HCEC 1CT (cell line): ENCODE results near the gene SPATA21.

Experiments used
- DNase-seq: peaks from one replicate; pipeline ENCODE4 v3.0.0-alpha.2; 2017

SPATA21 gene

DNA sequence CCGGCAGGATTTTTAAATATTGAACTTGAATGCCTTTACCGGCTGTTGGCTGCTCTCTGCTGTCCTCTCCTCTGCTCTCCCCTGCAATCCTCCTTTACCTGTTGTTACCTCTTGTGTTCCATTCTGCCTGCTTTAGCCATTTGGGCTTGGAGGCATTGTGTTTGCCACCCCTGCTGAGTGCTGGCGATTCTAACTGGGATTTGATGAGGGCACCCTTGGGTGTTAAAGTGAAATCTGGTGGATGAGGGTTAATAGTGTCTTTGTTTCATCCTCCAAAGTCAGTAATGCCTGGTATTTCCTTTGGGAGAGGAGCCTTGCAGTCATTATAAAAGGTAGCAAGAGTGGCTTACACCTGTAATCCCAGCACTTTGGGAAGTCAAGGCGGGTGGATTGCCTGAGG is 60.3 kb downstream of the SPATA21 start:
- DNase-seq, result no peak

DNA sequence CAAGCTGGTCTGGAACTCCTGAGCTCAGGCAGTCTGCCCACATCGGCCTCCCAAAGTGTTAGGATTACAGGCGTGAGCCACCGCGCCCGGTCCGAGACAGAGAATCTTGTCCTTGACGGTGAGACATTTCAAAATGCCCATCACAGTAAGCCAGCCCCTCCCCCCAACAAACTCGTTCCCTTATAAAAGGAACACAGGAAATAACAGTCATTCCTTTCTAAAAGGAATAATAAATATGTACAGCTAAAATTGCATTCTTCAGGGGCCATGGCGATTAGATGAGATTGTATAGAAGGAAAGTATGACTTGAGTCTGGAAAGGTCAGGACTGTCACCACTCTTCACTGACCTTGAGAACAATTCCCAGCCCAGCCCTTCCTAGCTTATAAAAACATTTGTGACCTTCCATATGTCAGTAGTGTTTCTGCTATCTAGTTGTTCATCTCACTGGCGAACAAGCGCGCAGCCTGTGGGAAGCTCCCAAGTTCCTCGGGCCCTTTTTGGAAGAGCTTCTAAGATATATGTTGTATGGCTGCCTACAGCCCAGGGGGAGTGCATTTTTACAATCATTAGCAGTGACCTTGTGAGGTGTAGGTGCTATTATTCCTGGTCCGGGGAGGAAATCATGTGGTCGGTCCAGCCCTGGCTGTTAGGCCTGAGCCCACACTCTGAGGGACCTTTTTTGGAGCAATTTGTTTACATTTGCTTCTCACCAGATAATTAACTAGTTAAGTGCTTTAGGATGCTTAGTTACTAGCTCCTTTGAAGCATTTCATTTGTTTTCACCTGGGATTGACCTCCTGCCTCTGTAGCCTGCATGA is 61.5 kb downstream of the SPATA21 start:
- peak; percentile 85 for DNase-seq

- no peak for DNase-seq
These were observed 63.0 kb downstream of the SPATA21 start for GRCh38 chr1:16374266-16374665.

DNA sequence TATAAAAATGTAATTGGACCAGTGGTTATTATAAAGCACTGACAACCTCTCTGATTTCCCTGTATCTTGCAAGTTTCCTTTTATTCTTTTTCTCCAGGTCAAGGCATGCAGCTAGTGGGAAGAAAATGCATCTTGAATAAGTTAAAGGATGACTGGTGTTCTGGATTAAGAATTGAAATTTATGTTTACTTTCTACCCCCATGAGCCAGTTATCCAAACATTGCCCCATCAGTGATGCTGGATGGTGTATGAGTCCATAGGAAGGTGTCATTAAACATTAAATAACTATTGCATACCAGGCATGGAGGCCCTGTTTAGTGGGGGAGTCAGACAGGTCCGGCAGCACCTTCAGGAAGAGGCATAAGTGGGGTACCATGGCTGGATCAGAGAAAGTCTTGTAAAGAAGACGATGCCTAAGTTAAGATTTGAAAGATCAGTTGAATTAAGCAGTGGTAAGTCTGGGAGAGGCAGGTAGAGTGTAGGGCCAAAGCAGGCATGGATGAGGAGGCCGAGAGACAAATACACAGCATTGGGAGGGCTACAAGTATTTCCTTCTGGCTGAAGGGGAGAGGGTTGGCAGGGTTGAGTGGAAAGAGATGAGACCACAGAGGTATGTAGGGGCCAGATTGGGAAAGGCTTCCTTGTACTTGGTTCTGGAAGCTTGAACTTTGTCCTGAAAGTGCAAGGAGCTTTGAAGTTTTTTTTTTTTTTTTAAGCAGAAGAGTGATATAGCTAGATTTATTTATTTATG is 64.5 kb downstream of the SPATA21 start:
- DNase-seq, result no peak

DNA sequence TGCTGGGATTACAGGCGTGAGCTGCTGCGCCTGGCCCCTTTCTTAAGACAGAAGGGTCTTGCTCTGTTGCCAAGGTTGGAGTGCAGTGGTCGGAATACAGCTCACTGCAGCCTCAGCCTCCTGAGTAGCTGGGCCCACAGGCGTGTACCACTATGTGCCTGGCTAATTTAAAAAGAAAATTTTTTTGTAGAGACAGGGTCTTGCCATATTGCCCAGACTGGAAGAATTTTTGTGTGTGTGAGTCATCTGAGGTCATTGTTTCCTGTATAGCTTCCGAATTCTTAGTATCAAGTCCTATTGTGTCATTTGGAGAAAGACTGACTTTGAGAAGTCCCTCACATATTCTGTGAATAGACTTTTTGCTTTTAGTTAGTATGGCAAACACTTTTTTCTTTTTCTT is 65.5 kb downstream of the SPATA21 start:
- peak; percentile 73 for DNase-seq

DNA sequence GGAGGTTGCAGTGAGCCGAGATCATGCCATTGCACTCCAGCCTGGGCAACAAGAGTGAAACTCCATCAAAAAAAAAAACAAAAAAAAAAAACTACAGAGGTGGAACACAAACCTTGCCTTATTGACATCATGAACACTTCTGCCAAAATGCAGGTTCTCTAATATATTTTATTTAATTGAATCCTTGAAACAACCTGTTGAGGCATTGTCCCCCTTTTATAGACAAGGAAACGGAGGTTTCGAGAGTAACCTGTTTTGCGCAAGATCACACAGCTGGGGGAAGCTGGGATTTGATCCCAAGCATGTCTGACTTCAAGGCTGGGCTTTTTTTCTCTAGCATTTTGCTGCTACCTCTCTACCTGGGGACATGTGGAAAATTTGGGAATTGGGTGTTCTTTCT is 67.4 kb downstream of the SPATA21 start:
- DNase-seq, result no peak

DNA sequence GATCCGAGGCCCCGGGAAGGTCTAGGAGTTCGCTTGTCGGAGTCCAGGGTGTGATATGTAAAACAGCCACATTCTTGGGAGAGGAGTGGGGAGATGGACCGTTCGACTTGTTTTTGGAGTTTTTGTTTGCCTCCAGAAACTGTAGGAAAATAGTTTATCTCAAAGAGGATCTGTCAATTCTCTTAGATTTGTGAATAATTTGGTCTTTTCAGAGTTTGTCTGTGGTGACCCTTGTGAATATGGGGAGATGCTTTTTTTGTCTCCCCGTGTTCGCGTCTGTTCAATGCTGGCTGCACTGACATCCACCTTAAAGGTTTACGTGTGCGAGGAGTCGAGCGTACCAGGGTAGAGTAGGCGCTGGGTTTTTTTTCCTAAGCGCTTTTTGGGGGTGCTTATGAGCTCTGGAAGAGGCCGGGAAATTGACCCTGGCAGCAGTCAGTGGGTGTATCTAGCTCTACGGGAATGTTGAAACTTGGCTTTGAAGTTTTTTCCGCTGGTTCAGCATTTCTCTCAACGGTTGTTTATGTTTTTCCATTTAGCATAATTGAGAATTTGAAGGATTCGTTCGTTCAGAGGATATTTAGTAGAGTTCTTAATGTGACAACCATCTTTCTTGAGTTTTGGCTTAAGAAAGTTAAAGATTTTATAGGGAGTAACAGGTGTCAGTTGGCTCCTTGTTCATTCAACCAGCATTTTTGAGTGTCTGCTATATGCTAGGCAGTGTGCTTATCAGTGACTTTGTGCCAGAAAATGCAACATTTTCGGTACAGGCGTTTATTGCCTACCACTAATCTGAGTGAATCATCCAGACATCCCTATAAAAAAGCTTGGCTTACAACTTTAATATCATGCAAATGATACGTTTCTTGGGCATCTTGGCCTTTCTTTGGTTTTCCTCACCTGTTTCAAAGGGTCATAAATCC is 69.0 kb downstream of the SPATA21 start:
- peak; percentile 36 for DNase-seq

DNA sequence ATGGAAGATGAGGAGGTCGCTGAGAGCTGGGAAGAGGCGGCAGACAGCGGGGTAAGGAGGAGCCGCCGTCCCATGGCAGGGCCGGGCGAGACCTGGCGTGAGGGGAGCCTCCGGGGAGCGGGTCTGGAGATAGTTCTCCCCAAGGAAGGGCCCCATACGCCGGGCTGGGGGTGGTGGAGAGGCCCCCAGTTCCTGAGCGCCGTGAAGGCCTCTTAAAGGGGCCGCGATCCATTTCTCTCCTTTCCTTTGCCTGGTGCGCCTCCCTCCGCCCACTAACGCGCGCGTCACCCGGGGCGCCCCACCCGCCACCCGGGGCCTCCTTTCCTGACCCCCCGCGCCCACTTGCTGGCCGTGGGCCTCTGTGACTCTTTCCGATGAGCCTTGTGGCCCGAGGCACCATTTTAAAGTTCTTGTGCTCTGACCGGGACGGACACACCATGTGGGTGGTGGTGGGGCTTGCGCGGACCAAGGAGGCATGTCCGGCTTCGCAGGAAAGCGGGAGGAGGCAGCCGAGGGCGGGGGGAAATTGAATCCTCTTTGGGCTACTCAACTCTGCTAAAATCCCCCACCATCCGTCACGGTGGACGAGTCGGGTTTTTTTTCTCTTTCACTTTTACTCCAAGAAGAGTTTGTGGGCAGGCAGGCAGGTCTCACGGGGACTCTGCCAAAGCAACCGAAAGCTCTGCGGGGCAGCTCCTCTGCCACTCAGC is 69.8 kb downstream of the SPATA21 start:
- peak; percentile 83 for DNase-seq

DNA sequence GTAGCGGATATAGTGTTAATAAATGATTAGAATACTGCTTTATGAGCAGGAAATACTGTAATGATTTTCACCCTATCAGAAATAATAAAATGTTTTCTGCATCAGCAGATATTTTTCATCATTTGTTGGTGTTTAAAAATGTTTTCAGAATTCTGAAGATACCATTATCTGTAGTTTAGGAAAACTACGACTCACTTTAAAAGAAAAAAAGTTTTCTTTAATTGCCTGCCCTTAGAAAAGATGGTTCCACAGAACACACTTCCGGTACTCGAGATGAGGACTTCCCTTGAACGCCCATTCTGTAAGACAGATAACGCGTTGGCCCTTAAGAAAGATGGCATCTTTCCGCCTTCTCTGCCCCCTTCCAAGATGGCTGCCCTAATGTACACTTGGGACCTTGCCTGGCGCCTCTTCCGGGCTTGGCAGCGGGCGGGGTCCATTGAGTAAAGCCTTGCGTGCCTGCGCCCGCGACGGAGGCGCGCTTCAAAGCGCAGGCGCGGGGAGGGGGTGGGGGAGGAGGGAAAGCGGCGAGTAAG is 70.4 kb downstream of the SPATA21 start, which contains the start of gene SZRD1:
Gene SZRD1, plus strand, starts transcription at position 521 of the 536 bp plus-strand sequence. CDS start 16 bp downstream, outside the sequence.
- peak; percentile 100 for DNase-seq

DNA sequence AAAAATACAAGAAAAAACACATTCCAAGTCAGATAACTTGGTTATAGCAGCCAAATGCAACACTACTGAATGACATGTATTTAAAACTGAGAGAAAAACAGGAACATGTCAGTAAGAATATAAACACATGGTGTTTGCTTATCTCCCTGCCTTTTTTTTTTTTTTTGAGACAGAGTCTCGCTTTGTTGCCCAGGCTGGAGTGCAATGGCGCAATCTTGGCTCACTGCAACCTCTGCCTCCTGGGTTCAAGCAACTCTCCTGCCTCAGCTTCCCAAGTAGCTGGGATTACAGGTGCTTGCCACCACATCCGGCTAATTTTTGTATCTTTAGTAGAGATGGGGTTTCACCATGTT is 72.1 kb downstream of the SPATA21 start:
- peak; percentile 41 for DNase-seq

- DNase-seq, result no peak
These were observed 80.4 kb downstream of the SPATA21 start for GRCh38 chr1:16356867-16357266.

DNA sequence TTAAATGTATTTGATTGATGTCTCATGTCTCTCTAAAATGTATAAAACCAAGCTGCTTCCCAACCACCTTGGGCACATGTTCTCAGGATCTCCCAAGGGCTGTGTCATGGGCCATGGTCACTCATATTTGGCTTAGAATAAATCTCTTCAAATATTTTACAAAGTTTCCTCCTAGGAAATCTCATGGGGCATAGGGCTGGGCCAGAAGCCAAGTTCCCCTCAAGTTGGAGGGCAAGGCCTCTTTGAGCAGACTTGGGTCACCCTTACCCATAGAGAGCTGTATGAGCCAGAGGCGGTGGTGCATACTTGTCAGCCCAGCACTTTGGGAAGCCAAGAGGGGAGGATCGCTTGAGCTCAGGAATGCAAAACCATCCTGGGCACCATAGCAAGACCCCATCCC is 82.6 kb downstream of the SPATA21 start:
- no peak for DNase-seq

- DNase-seq, result no peak
These were observed 84.2 kb downstream of the SPATA21 start for GRCh38 chr1:16352842-16353535.

DNA sequence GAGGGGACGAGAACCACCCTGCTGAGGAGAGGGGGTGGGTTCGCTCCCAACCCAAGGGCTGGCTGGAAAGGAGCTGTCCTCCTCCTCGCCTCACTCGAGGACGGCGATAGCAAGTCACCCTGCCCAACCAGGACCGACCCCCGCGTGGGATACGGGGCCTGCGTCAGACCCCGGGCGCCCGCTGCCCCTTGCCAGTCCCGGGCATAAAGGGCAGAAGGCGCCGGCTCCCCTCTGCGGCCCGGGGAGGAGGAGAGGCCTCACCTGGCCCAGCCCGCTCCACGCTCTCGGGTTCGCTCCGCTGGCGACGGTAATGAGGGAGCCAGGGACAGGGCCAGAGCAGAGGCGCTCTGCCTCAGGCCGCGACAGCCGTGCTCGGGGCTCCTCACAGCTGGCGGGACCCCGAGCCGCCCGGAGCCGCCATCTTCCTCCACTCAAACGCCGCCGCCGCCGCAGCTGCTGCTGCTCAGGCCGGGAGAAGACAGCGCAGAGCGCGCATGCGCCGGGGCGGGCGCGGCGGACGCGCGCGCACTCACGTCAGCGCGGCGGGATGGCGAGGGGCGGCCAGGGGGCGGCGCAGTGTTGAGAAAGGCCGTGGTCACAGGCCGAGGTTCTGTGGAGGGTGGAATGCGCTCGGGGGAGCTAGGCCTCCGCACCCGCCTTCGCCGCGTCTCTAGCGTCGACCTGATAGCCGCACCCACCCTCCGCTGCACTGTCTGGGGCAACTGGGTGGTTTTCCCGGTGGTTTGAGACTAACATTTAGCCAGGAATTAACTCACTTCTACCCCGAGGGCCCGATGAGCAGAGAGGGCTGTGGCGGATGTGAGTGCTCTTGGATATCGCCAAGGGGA is 85.0 kb downstream of the SPATA21 start, which contains the start of gene FBXO42:
Gene FBXO42, minus strand, starts transcription at position 487 of the 848 bp plus-strand sequence. CDS start 37,062 bp downstream, outside the sequence.
- peak; percentile 84 for DNase-seq

GRCh38 chr1:16351456-16351993 is 85.7 kb downstream of the SPATA21 start:
- DNase-seq, result peak; percentile 30

DNA sequence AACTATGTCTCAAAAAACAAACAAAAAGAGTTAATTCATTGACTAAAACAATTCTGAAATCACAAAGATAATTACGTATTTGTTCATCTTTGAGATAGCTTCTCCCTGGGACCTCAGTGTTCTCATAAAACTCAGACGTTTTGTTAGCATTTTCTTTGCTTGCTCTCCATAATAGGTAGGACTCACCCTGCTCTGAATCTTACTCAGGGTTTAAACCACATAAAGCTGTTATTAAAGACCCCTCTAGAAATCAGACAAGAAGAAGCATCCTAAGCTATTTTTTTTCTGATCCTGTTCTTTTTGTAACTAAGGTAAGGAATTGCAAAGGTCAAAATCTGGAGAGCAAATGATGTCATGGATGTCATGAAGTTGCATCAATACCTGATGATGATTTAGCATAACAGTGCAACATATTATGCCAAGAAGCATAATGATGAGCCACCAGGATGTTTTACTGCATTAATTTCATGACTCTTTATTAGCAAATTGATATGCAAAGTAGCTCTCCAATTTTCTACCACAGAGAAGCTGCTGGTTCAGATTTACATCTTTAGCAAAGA is 87.3 kb downstream of the SPATA21 start:
- DNase-seq, result no peak
